Aorta (tissue), 5 donors: ENCODE measurements around the gene ANKS1A. TPM values are rescaled to one million over a fixed set of nuclear protein-coding genes. Genes with fewer than 3 reads are reported as not detected.
"Not testable (repeated sequence)": the region's sequence is repeated elsewhere in the genome, so short reads cannot be mapped to it uniquely, and the experiment has no call there.

Experiments used
- ATAC-seq: fragments of 200-7000 bp; cut with Tn5 transposase; one replicate; pipeline ENCODE4 v1.9.1; 2022; ENCODE audit warnings: moderate library complexity; ENCODE audit not compliant: low FRiP score
- DNase-seq, 2 donors: peaks; one replicate each; pipeline ENCODE4 v3.0.0-alpha.2; 2020
- H3K27ac ChIP-seq, 2 donors: one replicate each; pipeline ENCODE4 v1.5.1; 2013; ENCODE audit warnings: low read length in 2 of 2, mild to moderate bottlenecking in 2 of 2, moderate library complexity in 2 of 2, control low read depth in 1 of 2, inconsistent platforms in 1 of 2, low read depth in 1 of 2
- H3K27me3 ChIP-seq, 2 donors: one replicate each; pipeline ENCODE4 v1.6.1; 2013; ENCODE audit warnings: control low read depth in 1 of 2, low read length in 1 of 2, mild to moderate bottlenecking in 1 of 2, moderate library complexity in 1 of 2; ENCODE audit not compliant: insufficient read depth in 2 of 2, control insufficient read depth in 1 of 2
- H3K36me3 ChIP-seq, 2 donors: one replicate each; pipeline ENCODE4 v1.6.1; 2013; ENCODE audit warnings: control low read depth in 1 of 2, low read length in 1 of 2, mild to moderate bottlenecking in 1 of 2; ENCODE audit not compliant: insufficient read depth in 2 of 2, control insufficient read depth in 1 of 2
- H3K4me1 ChIP-seq, 2 donors: one replicate each; pipeline ENCODE4 v1.6.1; 2013; ENCODE audit warnings: low read length in 2 of 2, control low read depth in 1 of 2, mild to moderate bottlenecking in 1 of 2, moderate library complexity in 1 of 2; ENCODE audit not compliant: insufficient read depth in 2 of 2, control insufficient read depth in 1 of 2
- H3K4me3 ChIP-seq, 2 donors: one replicate each; pipeline ENCODE4 v1.5.1; 2013; ENCODE audit warnings: low read length in 2 of 2, control low read depth in 1 of 2, mild to moderate bottlenecking in 1 of 2
- H3K9me3 ChIP-seq: one replicate; pipeline ENCODE4 v1.6.1; 2013; ENCODE audit warnings: mild to moderate bottlenecking, low read length; ENCODE audit not compliant: control insufficient read depth
- WGBS, 2 donors: extraction: QIAGEN DNeasy Blood & Tissue Kit; methylation state at CpG; one replicate each; pipeline ENCODE4 v1.1.7; 2013; 5-methylcytosine and 5-hydroxymethylcytosine counted together
- intact Hi-C, 2 donors: fragments of 100-400 bp; cut with DNase I; formaldehyde crosslinking; loops; one replicate each; pipeline versions ENCODE4 v1.14.2 to v1.15.0; 2022
- long read RNA-seq, 2 donors: library from polyadenylated mRNA; unstranded; transcript quantifications; one replicate each; pipeline ENCODE4 v2.0.0, GENCODE V29; 2020 to 2021
- polyA plus RNA-seq, 2 donors: library from polyadenylated mRNA; stranded (reverse); fragments of 200-250 nt; gene quantifications; one replicate each; pipeline ENCODE4 v1.2.3, GENCODE V29; 2013
- total RNA-seq, 2 donors: library from RNA; stranded (reverse); fragmentation: NEBNext Ultra II Directional; extraction: Animal tissue kit (Norgen Biotek cat#: 25700); gene quantifications; one replicate each; pipeline ENCODE4 v1.2.1, GENCODE V29; 2021
- donor health status: healthy with polysubstance abuse.
- donor health status: Bipolar disorder and iron deficiency.
- donor health status: DM: no; HTN: no; CAD: no.
- donor health status: DM: no; HTN: no; CAD: no.
- donor health status: DM: yes; HTN: yes; CAD: no.

ANKS1A gene
- total RNA-seq (10 to 100 TPM; 40.9 to 44.4 TPM), polyA plus RNA-seq (10 to 100 TPM in 1 of 2 donors, 1 to 10 TPM in 1; 9.4 to 17.2 TPM)
- long read RNA-seq, donor 1, partial matches to known transcripts, result 48 of 90 reads
- long read RNA-seq, donor 1, other reads (novel, unspliced or antisense), result 42 of 90 reads
- long read RNA-seq, donor 2, full-length matches to known transcripts, result 2 of 67 reads
- long read RNA-seq, donor 2, partial matches to known transcripts, result 34 of 67 reads
- long read RNA-seq, donor 2, other reads (novel, unspliced or antisense), result 31 of 67 reads

GRCh38 chr6:34888874-34889555, at the start of gene ANKS1A:
TSS of gene ANKS1A (plus strand) at chr6:34889255. CDS start at chr6:34889403, 148 bp downstream.
- no peaks in the 10 kb centered on the region for H3K36me3 ChIP-seq
- H3K27ac ChIP-seq, result peak within 1 kb of the TSS; percentile 29 to 98
- peak within 1 kb of the TSS; percentile 73 to 80 for H3K4me3 ChIP-seq
- H3K4me1 ChIP-seq, result peaks cover 0 to 5% of the 10 kb centered on the region in 2 donors
- no peaks in the 10 kb centered on the region for H3K9me3 ChIP-seq
- DNase-seq (peak; percentile 84 to 96), ATAC-seq (peak; percentile 89)
- 1% methylated on average over 40 to 60 of the region's 60 CpGs for WGBS, 2 donors
- no peaks in the 10 kb centered on the region for H3K27me3 ChIP-seq
- intact Hi-C loops, result no loop called here

- Histone ChIP-seq H3K4me1 (no peaks in the 10 kb centered on the region), H3K27me3 (no peaks in the 10 kb centered on the region), H3K36me3 (peaks cover 0 to 3% of the 10 kb centered on the region in 2 donors), H3K9me3 (no peaks in the 10 kb centered on the region), H3K27ac (no peak overlapping the region), H3K4me3 (no peak overlapping the region)
- 95% methylated on average over 15 of the region's 15 CpGs for WGBS, 2 donors
- intact Hi-C loops, result no loop called here
- DNase-seq (no peak), ATAC-seq (no peak)
These were observed 49.2 kb upstream of the ANKS1A start for GRCh38 chr6:34839666-34840352.

GRCh38 chr6:34849066-34849465, 40.0 kb upstream of the ANKS1A start:
- intact Hi-C loops, H3K27me3 ChIP-seq, DNase-seq, H3K4me3 ChIP-seq, H3K4me1 ChIP-seq, ATAC-seq, H3K9me3 ChIP-seq, H3K27ac ChIP-seq, H3K36me3 ChIP-seq: not testable (repeated sequence)
- 79 to 90% methylated on average over 6 of the region's 6 CpGs for WGBS, 2 donors

- no peaks in the 10 kb centered on the region for H3K27me3 ChIP-seq
- 100% methylated on average over 1 of the region's 1 CpG for WGBS, 2 donors
- ATAC-seq (no peak), DNase-seq (no peak)
- H3K36me3 ChIP-seq, result peaks cover 5 to 7% of the 10 kb centered on the region in 2 donors
- intact Hi-C loops, result no loop called here
- no peak overlapping the region for H3K27ac ChIP-seq
- H3K4me3 ChIP-seq, result no peak overlapping the region
- H3K4me1 ChIP-seq, result no peaks in the 10 kb centered on the region
- no peaks in the 10 kb centered on the region for H3K9me3 ChIP-seq
These were observed 37.7 kb upstream of the ANKS1A start for GRCh38 chr6:34851361-34851760.

GRCh38 chr6:34852406-34853085, 36.5 kb upstream of the ANKS1A start:
- no peak overlapping the region for H3K27ac ChIP-seq
- ATAC-seq (no peak), DNase-seq (no peak)
- H3K27me3 ChIP-seq, result no peaks in the 10 kb centered on the region
- intact Hi-C loops, result no loop called here
- H3K9me3 ChIP-seq, result no peaks in the 10 kb centered on the region
- no peaks in the 10 kb centered on the region for H3K4me1 ChIP-seq
- H3K4me3 ChIP-seq, result no peak overlapping the region
- H3K36me3 ChIP-seq, result peaks cover 7% of the 10 kb centered on the region in 2 donors
- 86 to 88% methylated on average over 4 of the region's 4 CpGs for WGBS, 2 donors

GRCh38 chr6:34855463-34855862, 33.6 kb upstream of the ANKS1A start:
- no peaks in the 10 kb centered on the region for H3K27me3 ChIP-seq
- ATAC-seq (no peak), DNase-seq (no peak)
- 80 to 81% methylated on average over 7 of the region's 7 CpGs for WGBS, 2 donors
- H3K4me3 ChIP-seq, result no peak overlapping the region
- peaks cover 13 to 14% of the 10 kb centered on the region in 2 donors for H3K36me3 ChIP-seq
- intact Hi-C loops, result no loop called here
- H3K9me3 ChIP-seq, result no peaks in the 10 kb centered on the region
- no peak overlapping the region for H3K27ac ChIP-seq
- H3K4me1 ChIP-seq, result no peaks in the 10 kb centered on the region

- peaks cover 13 to 14% of the 10 kb centered on the region in 2 donors for H3K36me3 ChIP-seq
- H3K4me3 ChIP-seq, result no peak overlapping the region
- 86 to 89% methylated on average over 7 of the region's 7 CpGs for WGBS, 2 donors
- no peak for ATAC-seq
- H3K27me3 ChIP-seq, result no peaks in the 10 kb centered on the region
- DNase-seq, result no peak
- H3K4me1 ChIP-seq, result no peaks in the 10 kb centered on the region
- intact Hi-C loops, result no loop called here
- no peak overlapping the region for H3K27ac ChIP-seq
- H3K9me3 ChIP-seq, result no peaks in the 10 kb centered on the region
These were observed 30.4 kb upstream of the ANKS1A start for GRCh38 chr6:34858681-34859080.

- ATAC-seq, result no peak
- Histone ChIP-seq H3K27me3 (no peaks in the 10 kb centered on the region), H3K27ac (no peak overlapping the region), H3K4me3 (no peak overlapping the region), H3K9me3 (no peaks in the 10 kb centered on the region), H3K36me3 (peaks cover 14 to 15% of the 10 kb centered on the region in 2 donors), H3K4me1 (no peaks in the 10 kb centered on the region)
- no peak for DNase-seq
- intact Hi-C loops, result no loop called here
- WGBS, 2 donors, result 86 to 90% methylated on average over 4 of the region's 4 CpGs
These were observed 29.1 kb upstream of the ANKS1A start for GRCh38 chr6:34859951-34860350.
